ENCODE measurements around the gene ARHGAP15.

DNA sequence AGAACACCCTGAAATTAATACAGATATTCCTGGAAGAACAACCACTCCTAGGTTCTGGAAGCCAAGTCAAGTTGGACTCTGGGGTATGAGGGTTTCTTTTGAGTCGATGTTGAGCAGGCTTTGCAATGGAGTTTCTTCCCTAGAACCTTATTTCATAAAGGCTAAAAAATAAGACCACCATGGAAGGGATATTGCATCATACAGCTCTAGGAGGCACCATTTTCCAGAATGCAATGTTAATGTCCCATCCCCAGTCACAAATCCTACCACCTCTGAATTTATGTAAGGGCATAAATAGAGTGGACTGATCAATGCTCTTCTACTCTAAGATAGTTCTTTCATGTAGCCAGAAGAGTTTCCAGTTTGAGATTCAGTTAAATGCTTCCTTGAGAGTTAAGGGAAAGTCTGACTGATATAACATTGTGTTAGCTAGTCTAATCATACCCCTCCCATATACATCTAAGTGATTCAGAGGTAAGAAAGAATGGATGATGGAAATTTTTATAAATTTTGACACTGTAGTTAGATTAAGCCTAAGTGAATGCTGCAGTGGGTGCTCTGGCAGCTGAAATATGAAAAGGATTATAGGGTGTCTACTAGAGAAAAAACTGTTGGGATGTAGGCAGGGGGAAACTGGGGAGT lies 22.0 kb downstream of the ARHGAP15 start:
- TF ChIP-seq, protein P1, sequence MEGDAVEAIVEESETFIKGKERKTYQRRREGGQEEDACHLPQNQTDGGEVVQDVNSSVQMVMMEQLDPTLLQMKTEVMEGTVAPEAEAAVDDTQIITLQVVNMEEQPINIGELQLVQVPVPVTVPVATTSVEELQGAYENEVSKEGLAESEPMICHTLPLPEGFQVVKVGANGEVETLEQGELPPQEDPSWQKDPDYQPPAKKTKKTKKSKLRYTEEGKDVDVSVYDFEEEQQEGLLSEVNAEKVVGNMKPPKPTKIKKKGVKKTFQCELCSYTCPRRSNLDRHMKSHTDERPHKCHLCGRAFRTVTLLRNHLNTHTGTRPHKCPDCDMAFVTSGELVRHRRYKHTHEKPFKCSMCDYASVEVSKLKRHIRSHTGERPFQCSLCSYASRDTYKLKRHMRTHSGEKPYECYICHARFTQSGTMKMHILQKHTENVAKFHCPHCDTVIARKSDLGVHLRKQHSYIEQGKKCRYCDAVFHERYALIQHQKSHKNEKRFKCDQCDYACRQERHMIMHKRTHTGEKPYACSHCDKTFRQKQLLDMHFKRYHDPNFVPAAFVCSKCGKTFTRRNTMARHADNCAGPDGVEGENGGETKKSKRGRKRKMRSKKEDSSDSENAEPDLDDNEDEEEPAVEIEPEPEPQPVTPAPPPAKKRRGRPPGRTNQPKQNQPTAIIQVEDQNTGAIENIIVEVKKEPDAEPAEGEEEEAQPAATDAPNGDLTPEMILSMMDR (IDR thresholded peaks at IDR 0.05): no peak
- no peak for TF ChIP-seq EP300 (IDR thresholded peaks at IDR 0.05)
- TF ChIP-seq POLR2A (IDR thresholded peaks at IDR 0.05): no peak

Data from gastroesophageal sphincter (tissue), 3 donors.